GM12878 (cell line): Measurements from ENCODE around the gene RGCC.

Experiments used
- STAT3 ChIP-seq: IDR thresholded peaks from 2 replicates; pipeline ENCODE4 v1.6.1; 2011; ENCODE audit warnings: low read depth, low read length, improper control_type of control experiment
- TF ChIP-seq, protein P1 (sequence below): IDR thresholded peaks from 2 replicates; pipeline ENCODE4 v1.6.1; 2012; ENCODE audit warnings: mild to moderate bottlenecking, low read depth, low read length
- TF ChIP-seq, protein P2 (sequence below), 3 experiments: IDR thresholded peaks in 2 of 3; conservative IDR thresholded peaks in 1 of 3; 2 replicates each; pipeline ENCODE4 v1.5.1; 2011; ENCODE audit warnings: low read depth in 3 of 3, low read length in 3 of 3, mild to moderate bottlenecking in 3 of 3, control low read depth in 2 of 3, moderate library complexity in 2 of 3, inconsistent platforms in 1 of 3, mixed read lengths in 1 of 3; ENCODE audit not compliant: control insufficient read depth in 2 of 3, insufficient read depth in 1 of 3; ENCODE audit errors: extremely low read depth in 1 of 3

DNA sequence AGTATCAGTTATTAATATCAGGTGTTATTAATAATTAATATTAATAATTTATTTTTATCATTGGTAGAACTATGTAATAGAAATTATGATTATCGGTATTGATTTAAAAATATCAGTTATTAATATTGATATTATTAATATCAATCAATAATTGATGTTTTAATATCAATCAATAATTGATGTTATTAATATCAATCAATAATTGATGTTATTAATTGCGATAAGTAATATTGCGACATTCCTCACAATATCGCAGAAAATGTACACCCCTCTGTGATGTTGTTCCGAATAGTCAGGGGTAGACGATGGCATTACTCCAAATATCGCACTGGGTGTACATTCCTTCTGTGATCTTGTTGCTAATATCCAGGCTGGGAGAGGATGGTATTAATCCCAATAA is 3.7 kb upstream of the RGCC start:
- TF ChIP-seq STAT3 = no peak
- TF ChIP-seq, protein P1, sequence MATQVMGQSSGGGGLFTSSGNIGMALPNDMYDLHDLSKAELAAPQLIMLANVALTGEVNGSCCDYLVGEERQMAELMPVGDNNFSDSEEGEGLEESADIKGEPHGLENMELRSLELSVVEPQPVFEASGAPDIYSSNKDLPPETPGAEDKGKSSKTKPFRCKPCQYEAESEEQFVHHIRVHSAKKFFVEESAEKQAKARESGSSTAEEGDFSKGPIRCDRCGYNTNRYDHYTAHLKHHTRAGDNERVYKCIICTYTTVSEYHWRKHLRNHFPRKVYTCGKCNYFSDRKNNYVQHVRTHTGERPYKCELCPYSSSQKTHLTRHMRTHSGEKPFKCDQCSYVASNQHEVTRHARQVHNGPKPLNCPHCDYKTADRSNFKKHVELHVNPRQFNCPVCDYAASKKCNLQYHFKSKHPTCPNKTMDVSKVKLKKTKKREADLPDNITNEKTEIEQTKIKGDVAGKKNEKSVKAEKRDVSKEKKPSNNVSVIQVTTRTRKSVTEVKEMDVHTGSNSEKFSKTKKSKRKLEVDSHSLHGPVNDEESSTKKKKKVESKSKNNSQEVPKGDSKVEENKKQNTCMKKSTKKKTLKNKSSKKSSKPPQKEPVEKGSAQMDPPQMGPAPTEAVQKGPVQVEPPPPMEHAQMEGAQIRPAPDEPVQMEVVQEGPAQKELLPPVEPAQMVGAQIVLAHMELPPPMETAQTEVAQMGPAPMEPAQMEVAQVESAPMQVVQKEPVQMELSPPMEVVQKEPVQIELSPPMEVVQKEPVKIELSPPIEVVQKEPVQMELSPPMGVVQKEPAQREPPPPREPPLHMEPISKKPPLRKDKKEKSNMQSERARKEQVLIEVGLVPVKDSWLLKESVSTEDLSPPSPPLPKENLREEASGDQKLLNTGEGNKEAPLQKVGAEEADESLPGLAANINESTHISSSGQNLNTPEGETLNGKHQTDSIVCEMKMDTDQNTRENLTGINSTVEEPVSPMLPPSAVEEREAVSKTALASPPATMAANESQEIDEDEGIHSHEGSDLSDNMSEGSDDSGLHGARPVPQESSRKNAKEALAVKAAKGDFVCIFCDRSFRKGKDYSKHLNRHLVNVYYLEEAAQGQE = no peak
- TF ChIP-seq, protein P2, sequence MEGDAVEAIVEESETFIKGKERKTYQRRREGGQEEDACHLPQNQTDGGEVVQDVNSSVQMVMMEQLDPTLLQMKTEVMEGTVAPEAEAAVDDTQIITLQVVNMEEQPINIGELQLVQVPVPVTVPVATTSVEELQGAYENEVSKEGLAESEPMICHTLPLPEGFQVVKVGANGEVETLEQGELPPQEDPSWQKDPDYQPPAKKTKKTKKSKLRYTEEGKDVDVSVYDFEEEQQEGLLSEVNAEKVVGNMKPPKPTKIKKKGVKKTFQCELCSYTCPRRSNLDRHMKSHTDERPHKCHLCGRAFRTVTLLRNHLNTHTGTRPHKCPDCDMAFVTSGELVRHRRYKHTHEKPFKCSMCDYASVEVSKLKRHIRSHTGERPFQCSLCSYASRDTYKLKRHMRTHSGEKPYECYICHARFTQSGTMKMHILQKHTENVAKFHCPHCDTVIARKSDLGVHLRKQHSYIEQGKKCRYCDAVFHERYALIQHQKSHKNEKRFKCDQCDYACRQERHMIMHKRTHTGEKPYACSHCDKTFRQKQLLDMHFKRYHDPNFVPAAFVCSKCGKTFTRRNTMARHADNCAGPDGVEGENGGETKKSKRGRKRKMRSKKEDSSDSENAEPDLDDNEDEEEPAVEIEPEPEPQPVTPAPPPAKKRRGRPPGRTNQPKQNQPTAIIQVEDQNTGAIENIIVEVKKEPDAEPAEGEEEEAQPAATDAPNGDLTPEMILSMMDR (IDR thresholded peaks at IDR 0.05 in 2 of 3, conservative IDR thresholded peaks at IDR 0.05 in 1 of 3; ENCODE audit: control insufficient read depth in 2 of 3, extremely low read depth in 1 of 3, insufficient read depth in 1 of 3, low read depth in 3 of 3, low read length in 3 of 3) = no peak
